ENCODE results near the gene POLR2B.
"Not testable (repeated sequence)": the region's sequence is repeated elsewhere in the genome, so short reads cannot be mapped to it uniquely, and the experiment has no call there.

Gene POLR2B

DNA sequence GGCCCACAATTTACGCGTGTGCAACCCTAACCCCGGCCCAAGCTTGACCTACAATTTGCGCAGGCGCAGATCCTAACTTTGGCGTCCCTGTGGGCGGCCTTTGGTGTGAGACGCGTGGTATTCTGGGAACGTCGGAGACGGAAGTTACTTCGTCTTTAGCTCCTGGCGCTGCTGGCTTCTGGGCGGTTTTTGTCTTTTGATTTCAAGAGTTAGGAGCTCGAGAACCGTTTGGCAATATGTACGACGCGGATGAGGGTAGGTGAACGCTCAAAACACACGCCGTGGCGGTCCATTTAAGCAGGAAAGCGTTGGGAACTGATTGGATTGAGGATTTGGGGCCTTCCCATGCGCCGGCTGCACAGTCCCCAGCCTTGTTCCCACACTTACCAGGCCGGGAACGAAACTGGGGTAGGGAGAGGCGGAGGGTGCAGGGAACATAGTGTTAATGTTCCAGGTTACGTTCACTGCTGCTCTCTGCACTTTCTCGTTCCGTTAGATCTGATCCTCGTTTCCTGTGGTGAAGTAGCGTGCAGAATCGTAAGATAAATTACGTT is at the start of gene POLR2B:
POLR2B (plus strand) TSS at position 147 of the 554 bp plus-strand sequence; CDS start at position 237, 90 bp downstream.
- peak; percentile 93 for DNase-seq (ENCODE audit: low read depth, low spot score)

DNA sequence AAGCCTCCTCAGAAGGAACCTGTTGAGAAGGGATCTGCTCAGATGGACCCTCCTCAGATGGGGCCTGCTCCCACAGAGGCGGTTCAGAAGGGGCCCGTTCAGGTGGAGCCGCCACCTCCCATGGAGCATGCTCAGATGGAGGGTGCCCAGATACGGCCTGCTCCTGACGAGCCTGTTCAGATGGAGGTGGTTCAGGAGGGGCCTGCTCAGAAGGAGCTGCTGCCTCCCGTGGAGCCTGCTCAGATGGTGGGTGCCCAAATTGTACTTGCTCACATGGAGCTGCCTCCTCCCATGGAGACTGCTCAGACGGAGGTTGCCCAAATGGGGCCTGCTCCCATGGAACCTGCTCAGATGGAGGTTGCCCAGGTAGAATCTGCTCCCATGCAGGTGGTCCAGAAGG is 48.1 kb upstream of the POLR2B start:
- DNase-seq (ENCODE audit: low read depth, low spot score): no peak

DNA sequence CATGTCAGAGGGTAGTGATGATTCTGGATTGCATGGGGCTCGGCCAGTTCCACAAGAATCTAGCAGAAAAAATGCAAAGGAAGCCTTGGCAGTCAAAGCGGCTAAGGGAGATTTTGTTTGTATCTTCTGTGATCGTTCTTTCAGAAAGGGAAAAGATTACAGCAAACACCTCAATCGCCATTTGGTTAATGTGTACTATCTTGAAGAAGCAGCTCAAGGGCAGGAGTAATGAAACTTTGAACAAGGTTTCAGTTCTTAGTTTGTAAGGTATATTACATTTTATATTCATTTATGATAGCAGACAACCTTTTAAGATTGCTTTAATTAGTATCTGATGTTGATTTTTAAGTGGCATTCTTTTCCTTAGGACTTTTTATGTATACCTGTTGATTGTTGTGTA is 46.8 kb upstream of the POLR2B start:
- no peak for DNase-seq (ENCODE audit: low read depth, low spot score)

DNA sequence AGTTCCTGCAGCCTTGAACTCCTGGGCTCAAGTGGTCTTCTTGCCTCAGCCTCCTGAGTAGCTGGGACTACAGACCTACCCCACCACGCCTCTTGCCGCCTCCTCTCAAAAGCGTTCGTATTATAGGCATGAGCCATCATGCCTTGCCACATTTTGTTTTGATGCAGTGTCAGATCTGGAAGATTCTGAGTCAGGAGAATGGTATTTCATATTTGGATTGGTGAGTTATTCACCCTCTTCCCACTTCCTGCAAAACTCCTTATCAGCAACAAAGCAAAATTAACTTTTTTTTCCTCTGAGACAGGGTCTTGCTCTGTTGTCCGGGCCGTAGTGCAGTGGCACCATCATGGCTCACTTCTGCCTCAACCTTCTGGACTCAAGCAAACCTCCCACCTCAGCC is 41.4 kb upstream of the POLR2B start:
- DNase-seq (ENCODE audit: low read depth, low spot score): peak; percentile 63

DNA sequence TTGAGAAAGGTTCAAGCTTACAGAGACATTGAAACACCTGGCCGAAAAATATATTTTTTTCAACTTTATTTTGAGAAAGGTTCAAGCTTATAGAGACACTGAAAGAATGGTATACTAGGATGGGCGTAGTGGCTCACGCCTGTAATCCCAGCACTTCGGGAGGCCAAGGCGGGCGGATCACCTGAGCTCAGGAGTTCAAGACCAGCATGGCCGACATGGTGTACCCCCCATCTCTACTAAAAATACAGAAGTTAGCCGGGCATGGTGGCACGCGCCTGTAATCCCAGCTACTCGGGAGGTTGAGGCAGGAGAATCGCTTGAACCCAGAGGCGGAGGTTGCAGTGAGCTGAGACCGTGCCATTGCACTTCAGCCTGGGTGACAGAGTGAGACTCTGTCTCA is 38.9 kb upstream of the POLR2B start:
- not testable (repeated sequence) for DNase-seq (ENCODE audit: low read depth, low spot score)

DNA sequence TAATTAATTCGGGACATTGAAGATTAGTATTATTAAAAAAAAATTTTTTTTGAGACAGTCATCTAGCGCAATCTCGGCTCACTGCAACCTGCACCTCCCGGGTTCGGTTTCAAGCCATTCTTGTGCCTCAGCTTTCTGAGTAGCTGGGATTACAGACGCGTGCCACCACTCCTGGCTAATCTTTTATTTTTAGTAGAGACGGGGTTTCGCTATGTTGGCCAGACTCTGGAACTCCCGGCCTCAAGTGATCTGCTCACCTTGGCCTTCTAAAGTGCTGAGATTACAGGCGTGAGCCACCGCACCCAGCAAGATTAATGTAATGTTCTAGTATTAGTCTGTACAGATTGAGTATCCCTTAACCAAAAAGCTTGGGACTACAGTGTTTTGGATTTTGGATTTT is 38.3 kb upstream of the POLR2B start:
- DNase-seq (ENCODE audit: low read depth, low spot score): no peak

DNA sequence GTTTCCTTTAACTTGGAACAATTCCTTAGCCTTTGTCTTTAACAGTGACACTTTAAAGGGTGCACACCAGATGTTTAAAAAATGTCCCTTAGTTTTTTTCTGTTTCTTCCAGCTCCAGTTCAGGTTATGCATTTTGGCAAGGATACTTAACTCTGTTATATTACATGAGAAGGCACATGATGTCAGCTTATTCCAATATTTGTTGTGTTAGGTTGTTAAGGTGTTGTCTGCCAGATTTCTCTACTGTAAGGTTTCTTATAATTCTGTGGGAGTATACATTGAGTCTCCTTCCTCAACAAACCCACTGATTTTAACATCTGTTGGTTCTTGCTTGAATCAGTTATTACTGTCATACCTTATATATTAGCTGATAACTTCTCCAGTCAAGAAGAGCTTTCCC is 37.7 kb upstream of the POLR2B start:
- DNase-seq (ENCODE audit: low read depth, low spot score): no peak

DNA sequence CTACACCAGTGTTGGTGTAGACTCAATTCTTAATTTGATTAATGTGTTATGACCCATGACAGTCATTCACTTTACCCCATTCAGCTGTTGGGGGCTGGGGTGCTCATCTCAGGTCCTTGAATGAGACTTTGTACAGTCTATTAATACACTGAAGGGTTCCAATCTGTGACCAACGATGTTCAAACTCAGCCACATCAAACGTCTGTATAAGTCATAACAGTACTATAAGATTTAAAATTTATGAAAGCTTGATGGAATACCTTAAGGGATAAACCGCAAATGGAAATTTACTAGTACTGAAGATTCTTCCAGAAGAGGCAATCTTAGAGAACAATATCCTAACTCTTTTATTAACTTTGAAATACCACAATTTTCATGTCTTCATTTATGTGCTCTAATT is 37.3 kb upstream of the POLR2B start:
- no peak for DNase-seq (ENCODE audit: low read depth, low spot score)

DNA sequence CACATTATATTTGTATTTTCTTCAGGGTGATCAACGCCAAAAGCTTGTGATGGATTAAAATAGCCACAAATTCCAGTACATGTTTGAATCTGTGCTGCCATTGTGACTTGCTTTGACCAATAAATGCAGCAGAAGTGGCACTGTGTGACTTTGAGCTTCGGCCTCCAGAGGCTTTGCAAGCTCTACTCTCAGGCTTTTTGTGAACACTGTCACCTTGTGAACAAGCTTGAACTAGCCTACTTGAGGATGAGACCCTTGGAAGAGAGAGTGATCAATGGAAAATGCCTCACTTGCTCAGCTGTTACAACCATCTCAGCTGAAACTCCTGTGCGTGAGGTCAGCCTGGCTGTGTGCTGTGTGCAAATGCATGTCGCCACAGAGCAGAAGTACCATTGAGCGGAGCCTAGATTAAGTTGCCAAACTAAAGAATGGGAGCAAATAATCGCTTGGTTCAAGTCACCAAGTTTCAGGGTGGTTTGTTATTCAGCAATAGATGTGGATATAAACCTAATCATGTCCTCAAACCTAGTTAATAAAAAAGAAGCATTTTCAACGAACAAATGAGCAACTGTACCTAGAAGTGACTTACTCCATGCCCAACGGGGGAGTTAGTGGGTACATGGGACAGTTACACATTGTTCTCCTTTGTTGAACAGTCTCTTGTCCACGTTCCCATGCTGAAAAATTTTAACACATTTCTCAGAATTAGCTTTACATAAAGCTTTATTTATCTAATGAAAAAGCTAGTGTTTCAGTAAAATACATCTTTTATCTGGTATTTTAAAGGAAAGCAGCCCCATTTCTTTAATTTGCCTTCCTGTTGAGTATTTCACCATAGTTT is 24.8 kb upstream of the POLR2B start:
- no peak for DNase-seq (ENCODE audit: low read depth, low spot score)

DNA sequence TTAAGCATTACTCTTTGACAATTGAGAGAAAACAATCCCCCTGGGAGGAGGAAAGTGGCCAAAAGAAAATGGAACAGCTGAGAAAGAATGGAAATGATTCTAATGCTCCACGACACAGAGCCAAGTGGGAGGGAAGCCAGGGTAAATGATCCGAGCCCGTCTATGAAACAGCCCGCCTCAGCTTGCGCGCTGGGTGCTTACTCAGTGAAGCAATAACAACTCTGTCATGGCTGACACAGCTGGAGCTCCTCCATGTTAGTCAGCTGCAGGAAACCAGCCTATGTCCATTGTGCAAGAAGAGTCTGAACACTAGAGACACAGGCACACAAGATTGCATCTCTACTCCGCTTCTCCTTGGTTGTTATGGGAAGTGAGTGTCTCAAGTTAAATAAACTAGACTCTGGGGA is 20.6 kb upstream of the POLR2B start:
- DNase-seq (ENCODE audit: low read depth, low spot score): peak; percentile 90

DNA sequence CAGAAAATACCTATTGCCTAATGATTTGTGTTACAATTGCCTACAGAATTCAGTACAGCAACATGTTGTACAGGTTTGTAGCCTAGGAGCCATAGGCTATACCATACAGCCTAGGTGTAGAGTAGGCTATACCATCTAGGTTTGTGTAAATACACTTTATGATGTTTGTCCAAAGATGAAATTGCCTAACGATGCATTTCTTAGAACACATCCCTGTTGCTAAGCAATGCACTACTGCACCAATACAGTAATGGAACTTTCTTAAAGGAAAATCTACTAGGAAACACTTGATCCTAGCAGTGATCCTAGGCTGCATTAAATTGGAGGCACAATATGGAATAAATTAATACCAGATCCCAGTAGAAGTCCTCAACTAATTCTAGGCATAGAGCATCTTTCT is 19.6 kb upstream of the POLR2B start:
- no peak for DNase-seq (ENCODE audit: low read depth, low spot score)

DNA sequence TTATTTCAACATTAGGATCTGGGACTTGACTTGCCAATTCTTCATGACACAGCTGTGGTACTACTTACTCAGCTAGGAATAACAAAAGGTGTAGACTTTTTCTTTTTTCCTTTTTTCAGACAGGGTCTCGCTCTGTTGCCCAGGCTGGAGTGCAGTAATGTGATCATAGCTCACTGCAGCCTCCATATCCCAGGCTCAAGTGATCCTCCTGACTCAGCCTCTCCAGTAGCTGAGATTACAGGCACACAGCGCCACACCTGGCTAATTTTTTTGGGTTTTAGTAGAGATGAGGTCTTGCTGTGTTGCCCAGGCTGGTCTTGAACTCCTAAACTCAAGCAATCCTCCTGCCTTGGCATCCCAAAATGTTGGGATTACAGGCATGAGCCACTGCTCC is 17.6 kb upstream of the POLR2B start:
- DNase-seq (ENCODE audit: low read depth, low spot score): no peak

DNA sequence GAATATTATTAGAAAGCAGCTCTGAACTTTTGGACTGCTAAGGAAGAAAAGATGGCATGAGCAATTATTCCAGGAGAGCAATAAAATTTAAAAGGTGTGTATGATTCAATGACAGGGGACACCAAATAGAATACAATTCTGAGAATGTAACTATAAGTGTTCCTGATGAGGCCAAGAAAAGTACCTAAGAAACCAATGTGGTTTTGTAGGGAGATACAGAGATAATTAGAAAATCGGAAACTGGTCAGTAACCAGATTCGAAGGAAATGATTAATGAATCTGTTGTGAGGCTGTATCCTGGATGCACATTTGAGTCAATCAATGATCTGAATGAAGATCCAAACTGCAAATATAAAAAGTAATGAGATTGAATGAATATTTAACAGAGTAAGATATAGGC is 7.3 kb upstream of the POLR2B start:
- DNase-seq (ENCODE audit: low read depth, low spot score): no peak

DNA sequence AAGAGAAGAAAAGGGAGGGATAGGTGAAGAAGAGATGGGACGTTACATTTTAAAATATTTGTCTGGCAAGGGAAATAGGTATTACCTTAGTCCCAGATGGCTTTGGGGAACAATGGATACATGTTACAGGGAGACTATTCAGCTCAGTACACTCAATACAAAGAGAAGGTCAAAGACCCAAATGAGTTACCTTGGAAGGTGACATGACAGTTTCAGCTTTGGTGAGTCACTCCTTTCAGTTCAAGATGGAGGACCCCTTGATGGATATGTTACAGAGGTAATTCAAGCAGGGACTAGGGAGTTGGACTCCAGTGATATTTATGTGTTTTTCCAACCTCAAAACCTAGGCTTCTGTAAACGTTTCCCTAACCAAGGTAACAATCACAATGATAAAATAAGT is 6.3 kb upstream of the POLR2B start:
- no peak for DNase-seq (ENCODE audit: low read depth, low spot score)

DNA sequence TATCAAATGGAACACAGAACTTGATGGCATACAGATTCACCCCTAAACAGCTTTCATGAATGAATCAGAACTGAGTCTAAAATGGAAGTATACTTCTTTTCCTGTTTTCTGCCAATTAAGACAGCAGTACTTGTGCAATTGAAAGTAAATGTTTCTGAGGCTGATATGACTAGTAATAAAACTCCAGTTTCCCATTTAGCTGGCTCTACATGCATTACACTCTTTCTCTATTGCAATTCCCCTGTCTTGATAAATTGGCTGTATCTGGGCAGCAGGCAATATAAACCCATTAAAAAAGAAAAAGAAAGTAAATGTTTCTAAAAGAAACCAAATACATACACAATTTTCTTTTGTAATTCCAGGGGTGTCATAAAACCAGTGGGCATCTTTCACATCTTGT is 5.9 kb upstream of the POLR2B start:
- DNase-seq (ENCODE audit: low read depth, low spot score): no peak

DNA sequence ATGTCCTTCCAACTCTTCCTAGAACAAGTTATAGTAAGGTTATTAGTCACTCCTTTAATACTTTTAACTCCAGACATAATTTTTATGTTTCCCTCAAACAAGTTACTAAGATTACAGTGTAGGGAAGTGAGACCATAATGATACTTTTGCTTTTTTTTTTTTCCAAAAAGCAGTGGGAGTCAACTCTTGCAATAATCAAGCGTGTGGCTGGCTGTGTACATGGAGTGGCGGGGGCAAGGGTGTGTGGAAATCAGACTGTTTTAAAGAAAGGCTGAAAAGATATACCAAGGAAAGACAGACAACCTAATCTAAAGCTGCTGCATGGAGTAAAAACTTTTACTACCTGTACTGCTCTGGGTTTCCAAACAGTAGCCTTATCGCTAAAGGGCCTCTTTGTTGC is 5.4 kb upstream of the POLR2B start:
- no peak for DNase-seq (ENCODE audit: low read depth, low spot score)

DNA sequence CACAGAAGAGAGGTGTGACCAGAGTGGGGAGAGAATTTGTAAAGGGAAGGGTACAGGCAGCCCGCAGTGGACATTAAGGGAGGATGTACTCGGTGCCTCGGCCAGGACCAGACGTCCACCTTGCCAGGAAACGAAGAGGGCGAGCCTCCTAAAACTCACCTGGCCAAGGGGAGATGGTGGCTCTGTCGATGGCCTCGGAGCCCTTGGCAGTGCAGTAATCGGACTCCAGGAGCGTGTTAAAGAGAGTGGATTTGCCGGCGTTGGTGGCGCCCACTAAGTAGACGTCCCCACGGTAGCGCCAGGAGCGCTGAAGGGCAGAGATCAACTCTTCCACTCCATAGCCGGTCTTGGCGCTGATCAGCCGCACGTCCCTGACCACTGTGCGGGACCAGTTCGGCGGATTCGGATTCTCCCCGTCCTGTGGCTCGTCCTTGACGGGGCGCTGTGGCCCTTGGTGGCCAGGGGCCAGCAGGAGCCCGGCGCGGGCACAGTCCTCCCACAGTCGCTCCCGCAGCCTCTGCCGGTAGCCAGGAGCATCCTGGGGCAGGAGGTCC is 2.3 kb upstream of the POLR2B start:
- peak; percentile 42 for DNase-seq (ENCODE audit: low read depth, low spot score)

DNA sequence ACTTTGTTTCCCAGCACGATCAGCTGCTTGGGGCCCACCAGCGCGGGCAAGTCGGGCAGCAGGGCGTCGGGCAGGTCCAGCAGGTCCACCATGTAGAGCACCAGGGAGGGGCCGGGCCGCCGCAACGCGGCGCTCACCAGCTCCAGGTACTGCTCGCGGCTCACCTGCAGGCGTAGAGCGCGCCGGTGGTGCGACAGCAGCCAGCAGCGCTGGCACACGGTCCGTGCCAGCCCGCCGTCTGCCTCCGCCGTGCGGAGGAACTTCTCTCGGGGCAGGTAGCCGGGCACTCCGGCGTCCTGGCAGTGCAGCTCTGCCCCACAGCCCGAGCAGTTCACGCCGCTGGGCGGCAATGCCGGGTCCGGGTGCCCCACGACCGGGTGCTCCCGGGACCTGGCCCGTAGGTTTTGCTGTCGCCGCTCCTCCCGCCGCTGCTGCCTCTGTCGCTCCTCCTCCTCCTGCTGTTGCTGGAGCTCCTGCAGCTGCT is 1.8 kb upstream of the POLR2B start:
- DNase-seq (ENCODE audit: low read depth, low spot score): no peak

DNA sequence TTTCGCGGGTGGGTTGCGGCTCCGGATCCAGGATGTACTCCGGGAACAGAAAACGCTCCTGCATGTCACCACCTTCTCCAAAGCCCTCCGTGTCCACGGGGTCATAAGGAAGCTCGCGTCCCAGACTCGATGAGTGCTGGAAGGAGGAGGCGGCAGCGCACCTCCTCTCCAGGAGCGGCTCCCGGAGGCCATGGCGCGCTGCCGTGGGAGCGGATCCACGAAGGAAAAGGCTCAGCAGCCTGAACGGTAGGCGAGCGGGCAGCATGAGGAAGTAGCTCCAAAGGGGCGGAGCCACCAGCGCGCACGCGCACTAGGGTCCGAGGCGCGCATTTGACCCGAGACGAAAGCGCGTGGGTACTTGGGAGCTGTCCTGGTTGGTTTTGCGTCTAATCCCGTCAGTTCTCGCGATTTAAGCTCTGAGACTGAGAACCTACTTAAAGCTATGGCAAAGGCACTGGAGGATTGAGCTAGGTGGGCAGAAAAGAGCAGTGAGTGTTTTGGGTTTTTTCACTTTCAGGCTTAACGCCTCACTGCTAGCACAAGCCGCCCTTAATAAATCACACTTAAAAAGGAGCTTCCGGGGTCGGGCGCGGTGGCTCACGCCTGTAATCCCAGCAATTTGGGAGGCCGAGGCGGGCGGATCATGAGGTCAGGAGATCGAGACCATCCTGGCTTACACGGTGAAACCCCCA is 1.2 kb upstream of the POLR2B start, which contains the start of gene NOA1:
NOA1 (minus strand) TSS at position 286 of the 692 bp plus-strand sequence; CDS start at position 265, 21 bp downstream.
- peak; percentile 100 for DNase-seq (ENCODE audit: low read depth, low spot score)

DNA sequence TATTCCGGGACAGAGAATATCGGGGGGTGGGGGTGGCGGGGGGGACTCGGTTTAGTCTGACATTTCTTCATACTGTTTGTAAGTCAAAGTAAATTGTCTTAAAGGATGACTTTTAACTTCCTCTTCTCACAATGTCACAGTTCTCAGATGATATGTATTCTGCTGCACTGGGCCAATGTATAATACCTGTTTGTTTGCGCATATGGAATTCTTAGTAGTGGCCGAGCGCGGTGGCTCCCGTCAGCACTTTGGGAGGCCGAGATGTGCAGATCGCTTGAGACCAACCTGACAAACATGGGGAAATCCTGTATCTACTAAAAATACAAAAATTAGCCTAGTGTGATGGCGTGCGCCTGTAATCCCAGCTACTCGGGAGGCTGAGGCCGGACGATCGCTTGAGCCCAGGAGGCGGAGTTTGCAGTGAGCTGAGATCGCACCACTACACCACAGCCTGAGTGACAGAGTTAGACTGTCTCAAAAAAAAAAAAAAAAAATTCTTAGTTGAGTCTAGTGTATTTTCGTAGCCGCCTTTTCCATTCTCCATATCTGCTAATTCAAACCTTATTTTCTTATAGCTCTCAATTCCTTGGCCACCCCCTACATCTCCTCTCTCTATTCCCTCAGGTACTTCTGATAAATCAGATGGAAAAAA is 851 bp downstream of the POLR2B start:
- DNase-seq (ENCODE audit: low read depth, low spot score): peak; percentile 46

DNA sequence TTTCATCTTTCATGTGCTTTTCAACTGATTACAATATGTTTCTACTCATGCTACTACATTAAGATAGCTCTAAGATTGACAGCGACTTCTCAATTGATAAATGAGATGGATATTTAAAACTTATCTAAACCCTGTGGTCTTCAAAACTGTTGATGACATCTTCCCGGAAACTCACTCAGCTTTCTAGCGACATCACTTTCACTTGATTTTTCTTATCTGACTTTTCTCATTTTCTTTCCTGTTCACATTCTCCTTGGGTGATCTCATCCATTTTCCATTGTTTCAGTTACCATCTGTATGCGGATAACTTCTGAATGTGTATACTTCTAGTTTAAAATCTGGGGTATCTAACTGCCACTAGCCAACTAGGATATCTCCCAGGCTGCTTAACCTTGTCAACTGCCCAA is 3.1 kb downstream of the POLR2B start:
- peak; percentile 56 for DNase-seq (ENCODE audit: low read depth, low spot score)

DNA sequence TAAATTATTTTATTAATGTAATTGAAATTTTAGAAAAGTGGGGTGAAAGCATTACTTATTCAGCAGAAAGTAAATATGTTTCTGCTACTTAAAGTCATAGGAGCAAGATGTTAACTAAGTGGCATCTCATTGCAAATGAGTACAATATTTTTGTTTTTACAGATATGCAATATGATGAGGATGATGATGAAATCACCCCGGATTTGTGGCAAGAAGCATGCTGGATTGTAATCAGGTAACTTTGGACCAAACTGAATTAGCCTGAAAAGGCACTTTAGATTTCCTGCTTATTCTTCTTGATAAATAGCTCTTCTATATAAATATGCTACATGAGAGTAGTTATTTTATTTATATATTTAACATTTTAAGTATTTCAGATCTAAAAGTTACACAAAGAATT is 7.5 kb downstream of the POLR2B start:
- DNase-seq (ENCODE audit: low read depth, low spot score): no peak

All from astrocyte of the hippocampus (primary cell).